WTC11 (cell line): ENCODE data around the gene YDJC.

Experiments used
- CTCF ChIP-seq: fragments of 200-600 bp; IDR thresholded peaks from 2 replicates; pipeline ENCODE4 v1.8.0; 2022; ENCODE audit warnings: antibody characterized with exemption
- FOXJ3 ChIP-seq: sonication (generic); formaldehyde crosslinking; IDR thresholded peaks from 2 replicates; pipeline ENCODE4 v1.9.0; 2021; ENCODE audit warnings: missing genetic modification reagents, mild to moderate bottlenecking, borderline replicate concordance
- HMGXB4 ChIP-seq: sonication (generic); formaldehyde crosslinking; IDR thresholded peaks from 2 replicates; pipeline ENCODE4 v1.8.1; 2023; ENCODE audit warnings: mild to moderate bottlenecking, moderate library complexity, missing genetic modification reagents
- MAX ChIP-seq: sonication (generic); formaldehyde crosslinking; IDR thresholded peaks from 2 replicates; pipeline ENCODE4 v1.8.0; 2022; ENCODE audit warnings: mild to moderate bottlenecking, missing genetic modification reagents
- MLX ChIP-seq: sonication (generic); formaldehyde crosslinking; IDR thresholded peaks from 2 replicates; pipeline ENCODE4 v1.8.1; 2023; ENCODE audit warnings: mild to moderate bottlenecking, missing genetic modification reagents, moderate library complexity
- ZBTB21 ChIP-seq: sonication (generic); formaldehyde crosslinking; IDR thresholded peaks from 2 replicates; pipeline ENCODE4 v1.8.1; 2023; ENCODE audit warnings: mild to moderate bottlenecking, missing genetic modification reagents, borderline replicate concordance
- ZNF138 ChIP-seq: sonication (generic); formaldehyde crosslinking; conservative IDR thresholded peaks from 2 replicates; pipeline ENCODE4 v1.8.1; 2022; ENCODE audit warnings: mild to moderate bottlenecking, moderate library complexity, missing genetic modification reagents
- ZNF317 ChIP-seq: sonication (generic); formaldehyde crosslinking; IDR thresholded peaks from 2 replicates; pipeline ENCODE4 v1.8.1; 2023; ENCODE audit warnings: low read depth, mild to moderate bottlenecking, moderate library complexity, missing genetic modification reagents, borderline replicate concordance
- TF ChIP-seq, protein P1 (sequence below): sonication (generic); formaldehyde crosslinking; IDR thresholded peaks from 2 replicates; pipeline ENCODE4 v1.8.1; 2022; ENCODE audit warnings: low read depth, missing genetic modification reagents, borderline replicate concordance

DNA sequence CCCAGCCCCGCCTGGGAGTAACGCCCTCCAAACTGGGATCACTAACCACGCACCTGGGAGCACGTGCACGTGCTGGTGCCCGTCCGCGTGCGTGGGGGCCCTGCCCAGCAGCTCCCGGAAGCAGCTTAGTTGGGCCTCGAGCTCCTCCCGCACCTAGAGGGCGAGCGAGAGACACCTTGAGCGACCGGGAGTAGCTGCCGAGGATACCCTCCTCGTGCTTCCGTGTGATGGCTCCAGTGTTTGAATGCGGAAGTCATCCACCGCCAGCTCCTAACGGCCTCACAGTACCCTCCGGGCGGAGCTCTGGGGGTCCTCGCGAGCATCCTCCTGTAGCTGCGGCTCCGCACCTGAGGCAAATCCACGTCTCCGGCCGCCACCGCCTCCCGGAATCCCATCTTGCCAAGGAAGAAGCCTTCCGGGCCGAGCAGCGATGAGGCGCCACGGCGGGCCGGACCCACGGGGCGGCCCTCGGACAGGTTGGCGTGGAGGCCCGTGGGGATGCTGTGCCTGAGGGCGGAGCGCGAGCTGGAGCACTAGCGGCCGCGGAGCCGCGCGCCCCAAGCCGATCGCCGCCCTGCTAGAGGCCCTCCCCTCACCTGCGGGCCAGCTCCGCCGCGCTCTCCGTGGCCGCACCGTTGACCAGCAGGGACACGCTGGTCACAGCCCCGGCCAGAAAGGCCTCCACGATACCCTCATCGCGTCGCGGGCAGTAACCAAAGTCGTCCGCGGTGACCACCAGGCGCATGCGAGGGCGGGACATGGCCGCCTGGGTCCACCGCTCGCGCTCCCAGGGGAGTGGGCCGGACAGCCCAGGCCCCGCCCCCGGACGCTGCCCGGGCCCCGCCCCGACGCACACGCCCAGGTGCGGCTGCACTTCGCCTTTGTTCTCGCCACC is at the start of gene YDJC:
- no peak for TF ChIP-seq ZNF138
- TF ChIP-seq CTCF, result no peak; the same call in 1 of the 2 replicates
- TF ChIP-seq FOXJ3 (CRISPR knock-in tag), result 0 out of 2 replicates have a peak, but pooled peaks have one; percentile 41
- peak; percentile 72 for TF ChIP-seq ZNF317 (CRISPR knock-in tag)
- TF ChIP-seq MAX, result peak; percentile 100
- 0 out of 2 replicates have a peak, but pooled peaks have one; percentile 91 for TF ChIP-seq MLX (CRISPR knock-in tag)
- TF ChIP-seq, protein P1, sequence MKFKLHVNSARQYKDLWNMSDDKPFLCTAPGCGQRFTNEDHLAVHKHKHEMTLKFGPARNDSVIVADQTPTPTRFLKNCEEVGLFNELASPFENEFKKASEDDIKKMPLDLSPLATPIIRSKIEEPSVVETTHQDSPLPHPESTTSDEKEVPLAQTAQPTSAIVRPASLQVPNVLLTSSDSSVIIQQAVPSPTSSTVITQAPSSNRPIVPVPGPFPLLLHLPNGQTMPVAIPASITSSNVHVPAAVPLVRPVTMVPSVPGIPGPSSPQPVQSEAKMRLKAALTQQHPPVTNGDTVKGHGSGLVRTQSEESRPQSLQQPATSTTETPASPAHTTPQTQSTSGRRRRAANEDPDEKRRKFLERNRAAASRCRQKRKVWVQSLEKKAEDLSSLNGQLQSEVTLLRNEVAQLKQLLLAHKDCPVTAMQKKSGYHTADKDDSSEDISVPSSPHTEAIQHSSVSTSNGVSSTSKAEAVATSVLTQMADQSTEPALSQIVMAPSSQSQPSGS (CRISPR knock-in tag), result peak; percentile 84
- peak; percentile 78 for TF ChIP-seq HMGXB4 (CRISPR knock-in tag)
- TF ChIP-seq ZBTB21 (CRISPR knock-in tag), result no peak
